Measurements from ENCODE around the gene CHP1. TPM values are rescaled to one million over a fixed set of nuclear protein-coding genes. Genes with fewer than 3 reads are reported as not detected.
"Not testable (repeated sequence)": the region's sequence is repeated elsewhere in the genome, so short reads cannot be mapped to it uniquely, and the experiment has no call there.

Gene CHP1
- polyA plus RNA-seq, 3 donors = 57.2 to 67.2 (median 58.8) TPM

- peaks cover 33% of the 10 kb centered on the region for H3K4me1 Mint-ChIP-seq
- H3K4me3 Mint-ChIP-seq = peak overlapping the region; percentile 37 to 39
- Histone ChIP-seq H3K4me1 (ENCODE audit: control insufficient read depth in 1 of 2, insufficient read depth in 2 of 2, low read length in 2 of 2) (peaks cover 36 to 43% of the 10 kb centered on the region in 2 donors), H4K20me1 (ENCODE audit: insufficient read depth, low read length) (peaks cover 10% of the 10 kb centered on the region), H3K36me3 (replicated peaks in 1 of 2; ENCODE audit: control insufficient read depth in 1 of 2, insufficient read depth in 2 of 2, low read length in 2 of 2) (peaks cover 23 to 48% of the 10 kb centered on the region in 2 donors), H3K4me2 (replicated peaks; ENCODE audit: extremely low read depth, low read length, poor library complexity, severe bottlenecking) (peak overlapping the region; percentile 19), H3K27ac (ENCODE audit: low read depth in 1 of 2, low read length in 2 of 2) (peak overlapping the region; percentile 85 to 93), H3K4me3 (replicated peaks in 1 of 3; ENCODE audit: low read depth in 2 of 3, low read length in 3 of 3) (peak overlapping the region in 1 of 3 experiments; percentile 26), H3K27me3 (ENCODE audit: control insufficient read depth in 2 of 2, insufficient read depth in 2 of 2, low read length in 2 of 2) (no peaks in the 10 kb centered on the region), H3K79me2 (ENCODE audit: insufficient read depth, low read length) (peaks cover 73% of the 10 kb centered on the region), H3K9me3 (replicated peaks in 1 of 2; ENCODE audit: control insufficient read depth in 1 of 2, insufficient read depth in 1 of 2, low read length in 2 of 2) (no peaks in the 10 kb centered on the region), H2AFZ (ENCODE audit: insufficient read depth, low read depth, low read length, poor library complexity, severe bottlenecking) (peak overlapping the region; percentile 59), H3K9ac (ENCODE audit: insufficient read depth, low read length, poor library complexity, severe bottlenecking) (peak overlapping the region; percentile 50)
- intact Hi-C loops (cut with micrococcal nuclease) = loop anchor here (5.0 kb wide), 2 partner anchors 36 to 41 kb away; partner anchors contain the start of genes NUSAP1 (in 1 of the 2) and OIP5 (in 1 of the 2)
- peaks cover 0 to 2% (median 0%) of the 10 kb centered on the region in 3 donors for H3K27me3 Mint-ChIP-seq (ENCODE audit: low read depth in 3 of 3)
- no peaks in the 10 kb centered on the region for H3K9me3 Mint-ChIP-seq
- peak; percentile 84 to 92 (median 91) for DNase-seq
- no peak for TF ChIP-seq CTCF (IDR thresholded peaks at IDR 0.05)
- WGBS (ENCODE audit: insufficient coverage) = 33% methylated on average over 4 of the region's 9 CpGs
- H3K36me3 Mint-ChIP-seq = peaks cover 30 to 45% of the 10 kb centered on the region in 2 donors
- peak overlapping the region; percentile 92 to 98 (median 97) for H3K27ac Mint-ChIP-seq
Observed at GRCh38 chr15:41291065-41291631, 60.1 kb downstream of the CHP1 start.

- H3K27me3 ChIP-seq (ENCODE audit: control insufficient read depth in 2 of 2, insufficient read depth in 2 of 2, low read length in 2 of 2) = no peaks in the 10 kb centered on the region
- no peak overlapping the region for H3K4me3 Mint-ChIP-seq
- H3K27ac ChIP-seq (ENCODE audit: low read depth in 1 of 2, low read length in 2 of 2) = peak overlapping the region; percentile 85 to 93
- no peaks in the 10 kb centered on the region for H3K9me3 Mint-ChIP-seq
- H3K4me1 Mint-ChIP-seq = peaks cover 25% of the 10 kb centered on the region
- H3K36me3 Mint-ChIP-seq = peaks cover 25 to 46% of the 10 kb centered on the region in 2 donors
- peaks cover 29 to 48% of the 10 kb centered on the region in 2 donors for H3K36me3 ChIP-seq (replicated peaks in 1 of 2; ENCODE audit: control insufficient read depth in 1 of 2, insufficient read depth in 2 of 2, low read length in 2 of 2)
- no CpG with 5 or more reads among the region's 1 CpG for WGBS (ENCODE audit: insufficient coverage)
- peaks cover 25 to 29% of the 10 kb centered on the region in 2 donors for H3K4me1 ChIP-seq (ENCODE audit: control insufficient read depth in 1 of 2, insufficient read depth in 2 of 2, low read length in 2 of 2)
- no peak overlapping the region for H3K4me2 ChIP-seq (replicated peaks; ENCODE audit: extremely low read depth, low read length, poor library complexity, severe bottlenecking)
- H3K79me2 ChIP-seq (ENCODE audit: insufficient read depth, low read length) = peaks cover 65% of the 10 kb centered on the region
- no peak for DNase-seq
- H4K20me1 ChIP-seq (ENCODE audit: insufficient read depth, low read length) = peaks cover 10% of the 10 kb centered on the region
- peak overlapping the region; percentile 92 to 98 (median 97) for H3K27ac Mint-ChIP-seq
- TF ChIP-seq CTCF (IDR thresholded peaks at IDR 0.05) = no peak
- no peaks in the 10 kb centered on the region for H3K9me3 ChIP-seq (replicated peaks in 1 of 2; ENCODE audit: control insufficient read depth in 1 of 2, insufficient read depth in 1 of 2, low read length in 2 of 2)
- peaks cover 0 to 2% (median 0%) of the 10 kb centered on the region in 3 donors for H3K27me3 Mint-ChIP-seq (ENCODE audit: low read depth in 3 of 3)
- no peak overlapping the region for H3K9ac ChIP-seq (ENCODE audit: insufficient read depth, low read length, poor library complexity, severe bottlenecking)
- H2AFZ ChIP-seq (ENCODE audit: insufficient read depth, low read depth, low read length, poor library complexity, severe bottlenecking) = no peak overlapping the region
- intact Hi-C loops (cut with micrococcal nuclease) = loop anchor here (5.0 kb wide), 2 partner anchors 35 to 40 kb away; partner anchors contain the start of genes NUSAP1 (in 1 of the 2) and OIP5 (in 1 of the 2)
- H3K4me3 ChIP-seq (replicated peaks in 1 of 3; ENCODE audit: low read depth in 2 of 3, low read length in 3 of 3) = no peak overlapping the region
Observed at GRCh38 chr15:41292521-41292920, 61.5 kb downstream of the CHP1 start.

GRCh38 chr15:41301139-41301538, 70.1 kb downstream of the CHP1 start:
- H3K27me3 Mint-ChIP-seq (ENCODE audit: low read depth in 3 of 3); H3K79me2 ChIP-seq (ENCODE audit: insufficient read depth, low read length); H3K4me3 Mint-ChIP-seq; H3K9ac ChIP-seq (ENCODE audit: insufficient read depth, low read length, poor library complexity, severe bottlenecking); H3K27me3 ChIP-seq (ENCODE audit: control insufficient read depth in 2 of 2, insufficient read depth in 2 of 2, low read length in 2 of 2); H3K9me3 ChIP-seq (replicated peaks in 1 of 2; ENCODE audit: control insufficient read depth in 1 of 2, insufficient read depth in 1 of 2, low read length in 2 of 2); intact Hi-C loops (cut with micrococcal nuclease); H4K20me1 ChIP-seq (ENCODE audit: insufficient read depth, low read length); H2AFZ ChIP-seq (ENCODE audit: insufficient read depth, low read depth, low read length, poor library complexity, severe bottlenecking); H3K4me3 ChIP-seq (replicated peaks in 1 of 3; ENCODE audit: low read depth in 2 of 3, low read length in 3 of 3); H3K9me3 Mint-ChIP-seq; H3K27ac ChIP-seq (ENCODE audit: low read depth in 1 of 2, low read length in 2 of 2); DNase-seq; H3K4me2 ChIP-seq (replicated peaks; ENCODE audit: extremely low read depth, low read length, poor library complexity, severe bottlenecking); H3K4me1 ChIP-seq (ENCODE audit: control insufficient read depth in 1 of 2, insufficient read depth in 2 of 2, low read length in 2 of 2): not testable (repeated sequence)
- Mint-ChIP-seq H3K4me1 (peaks cover 11% of the 10 kb centered on the region), H3K27ac (peak overlapping the region in 1 of 7 donors; percentile 33), H3K36me3 (peaks cover 28 to 52% of the 10 kb centered on the region in 2 donors)
- peaks cover 33 to 59% of the 10 kb centered on the region in 2 donors for H3K36me3 ChIP-seq (replicated peaks in 1 of 2; ENCODE audit: control insufficient read depth in 1 of 2, insufficient read depth in 2 of 2, low read length in 2 of 2)
- no CpG with 5 or more reads among the region's 2 CpGs for WGBS (ENCODE audit: insufficient coverage)

Data from CD14-positive monocyte (primary cell).